Measurements from ENCODE around the gene TJAP1.

TJAP1 gene

GRCh38 chr6:43477235-43478007 lies at the start of gene TJAP1:
TJAP1 (plus strand) TSS chr6:43477570; CDS start chr6:43499002, 21,432 bp downstream.
- DNase-seq (ENCODE audit: low read depth) = peak; percentile 81

GRCh38 chr6:43428112-43428570 lies 49.2 kb upstream of the TJAP1 start:
- DNase-seq (ENCODE audit: low read depth) = no peak

DNA sequence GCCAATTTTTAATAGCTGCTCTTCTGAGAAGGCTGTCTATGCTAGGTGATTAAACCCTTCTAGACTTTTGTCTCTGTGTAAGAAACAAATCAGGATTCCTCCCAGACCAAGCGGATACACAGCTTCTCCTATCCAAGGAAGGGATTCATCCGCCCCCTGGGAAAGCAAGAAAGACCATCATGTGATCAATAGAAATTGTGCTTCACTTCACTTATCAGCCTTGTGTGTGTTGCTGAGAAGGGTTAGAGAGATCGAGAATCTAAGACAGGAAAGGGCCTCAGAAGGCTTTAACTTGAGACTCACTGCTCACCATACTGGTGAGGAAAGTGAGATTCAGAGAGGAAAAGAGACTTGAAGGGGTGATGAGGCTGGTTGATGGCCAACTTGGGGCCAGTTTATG lies 48.5 kb upstream of the TJAP1 start:
- DNase-seq (ENCODE audit: low read depth) = no peak

DNA sequence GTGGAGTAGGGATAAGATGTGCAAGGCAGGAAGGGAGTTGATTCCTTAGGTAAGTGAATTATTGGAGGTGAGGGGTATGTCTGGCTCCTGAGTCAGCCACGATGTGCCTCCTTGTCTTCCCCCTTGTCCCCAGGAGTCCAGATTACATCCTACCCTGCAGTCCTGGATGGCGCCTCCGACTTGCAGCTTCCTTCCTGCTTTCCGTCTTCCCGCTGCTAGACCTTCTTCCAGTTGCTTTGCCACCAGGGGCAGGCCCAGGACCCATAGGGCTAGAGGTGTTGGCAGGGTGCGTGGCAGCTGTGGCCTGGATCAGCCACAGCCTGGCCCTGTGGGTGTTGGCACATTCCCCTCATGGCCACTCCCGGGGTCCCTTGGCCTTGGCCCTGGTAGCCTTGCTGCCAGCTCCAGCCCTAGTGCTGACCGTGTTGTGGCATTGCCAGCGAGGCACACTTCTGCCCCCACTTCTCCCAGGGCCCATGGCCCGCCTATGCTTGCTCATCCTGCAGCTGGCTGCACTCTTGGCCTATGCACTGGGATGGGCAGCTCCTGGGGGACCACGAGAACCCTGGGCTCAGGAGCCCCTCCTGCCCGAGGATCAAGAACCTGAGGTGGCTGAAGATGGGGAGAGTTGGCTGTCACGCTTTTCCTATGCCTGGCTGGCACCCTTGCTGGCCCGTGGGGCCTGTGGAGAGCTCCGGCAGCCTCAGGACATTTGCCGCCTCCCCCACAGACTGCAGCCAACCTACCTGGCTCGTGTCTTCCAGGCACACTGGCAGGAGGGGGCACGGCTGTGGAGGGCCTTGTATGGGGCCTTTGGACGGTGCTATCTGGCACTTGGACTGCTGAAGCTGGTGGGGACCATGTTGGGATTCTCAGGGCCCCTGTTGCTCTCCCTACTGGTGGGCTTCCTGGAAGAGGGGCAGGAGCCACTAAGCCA lies 45.1 kb upstream of the TJAP1 start:
- no peak for DNase-seq (ENCODE audit: low read depth)

GRCh38 chr6:43433148-43433547 lies 44.2 kb upstream of the TJAP1 start:
- DNase-seq (ENCODE audit: low read depth) = no peak

DNA sequence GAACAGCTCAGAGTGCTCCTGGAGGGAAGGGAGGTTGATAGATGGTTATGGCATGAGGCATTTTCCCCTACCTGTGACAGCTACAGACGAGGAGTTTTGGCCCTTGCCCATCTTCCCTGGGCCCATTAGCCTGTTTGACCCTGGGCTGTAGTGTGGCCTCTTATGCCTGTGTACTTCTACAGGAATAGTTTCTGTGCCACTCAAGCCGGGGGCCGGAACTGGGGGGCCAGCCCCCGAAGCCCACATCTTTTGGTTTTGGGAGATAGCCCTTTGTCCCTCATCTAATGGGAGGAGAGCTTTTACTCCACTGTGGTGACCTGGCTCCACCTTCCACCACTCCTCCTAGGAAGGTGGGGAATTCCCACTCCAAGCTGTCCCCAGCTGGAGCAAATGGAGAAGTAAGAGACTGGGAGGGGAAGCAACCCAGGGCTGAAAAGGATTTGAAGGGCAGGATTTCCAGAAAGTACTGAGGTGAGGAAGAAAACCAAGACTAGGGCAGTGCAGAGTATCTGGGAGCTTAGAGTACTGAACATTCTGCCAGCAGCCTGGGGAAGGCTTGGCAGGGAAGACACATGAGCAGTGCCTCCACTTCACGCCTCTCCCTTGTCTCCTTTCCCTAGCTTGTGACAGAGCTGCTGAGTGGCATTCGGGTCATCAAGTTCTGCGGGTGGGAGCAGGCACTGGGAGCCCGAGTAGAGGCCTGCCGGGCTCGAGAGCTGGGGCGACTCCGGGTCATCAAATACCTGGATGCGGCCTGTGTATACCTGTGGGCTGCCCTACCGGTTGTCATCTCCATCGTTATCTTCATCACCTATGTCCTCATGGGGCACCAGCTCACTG lies 43.1 kb upstream of the TJAP1 start:
- DNase-seq (ENCODE audit: low read depth) = no peak

GRCh38 chr6:43434943-43435342 lies 42.4 kb upstream of the TJAP1 start:
- no peak for DNase-seq (ENCODE audit: low read depth)

- DNase-seq (ENCODE audit: low read depth) = no peak
These were observed 41.5 kb upstream of the TJAP1 start for GRCh38 chr6:43435682-43436437.

GRCh38 chr6:43436577-43437282 lies 40.6 kb upstream of the TJAP1 start:
- DNase-seq (ENCODE audit: low read depth) = peak; percentile 86

DNA sequence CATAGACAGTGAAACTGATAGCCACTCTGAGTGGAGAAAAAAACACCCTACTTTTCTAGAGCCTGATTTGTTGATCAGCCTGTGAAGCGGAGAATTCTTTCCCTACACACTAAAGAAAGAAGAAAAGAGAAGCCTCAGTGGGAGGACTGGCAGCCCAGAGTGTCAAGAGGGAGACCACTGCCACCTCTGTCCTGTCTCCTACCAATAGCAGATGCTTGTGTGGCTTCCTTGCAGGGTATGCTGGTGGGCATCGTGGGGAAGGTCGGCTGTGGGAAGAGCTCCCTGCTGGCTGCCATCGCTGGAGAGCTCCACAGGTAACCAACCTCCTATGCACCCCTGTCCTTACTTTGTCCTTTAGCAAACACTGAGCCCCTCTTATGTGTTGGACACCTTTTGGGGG lies 39.7 kb upstream of the TJAP1 start:
- no peak for DNase-seq (ENCODE audit: low read depth)

- no peak for DNase-seq (ENCODE audit: low read depth)
These were observed 34.4 kb upstream of the TJAP1 start for GRCh38 chr6:43442935-43443334.

- no peak for DNase-seq (ENCODE audit: low read depth)
These were observed 33.3 kb upstream of the TJAP1 start for GRCh38 chr6:43444036-43444435.

DNA sequence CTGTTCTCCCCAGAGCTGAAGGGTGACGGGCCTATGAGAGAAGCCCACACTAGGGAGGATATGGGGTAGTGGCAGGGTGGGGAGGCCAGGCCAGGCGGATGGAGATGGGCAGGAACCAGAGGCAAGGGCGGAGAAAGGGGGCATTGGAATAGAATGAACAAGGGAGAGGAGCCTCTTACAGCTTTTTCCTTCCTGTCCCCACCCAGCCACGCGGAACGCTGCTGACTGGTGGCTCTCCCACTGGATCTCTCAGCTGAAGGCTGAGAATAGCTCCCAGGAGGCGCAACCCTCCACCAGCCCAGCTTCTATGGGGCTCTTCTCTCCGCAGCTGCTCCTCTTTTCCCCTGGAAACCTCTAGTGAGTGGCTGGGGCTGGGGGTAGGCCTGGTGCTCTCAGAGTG lies 32.8 kb upstream of the TJAP1 start:
- no peak for DNase-seq (ENCODE audit: low read depth)

GRCh38 chr6:43445576-43445975 lies 31.8 kb upstream of the TJAP1 start:
- no peak for DNase-seq (ENCODE audit: low read depth)

DNA sequence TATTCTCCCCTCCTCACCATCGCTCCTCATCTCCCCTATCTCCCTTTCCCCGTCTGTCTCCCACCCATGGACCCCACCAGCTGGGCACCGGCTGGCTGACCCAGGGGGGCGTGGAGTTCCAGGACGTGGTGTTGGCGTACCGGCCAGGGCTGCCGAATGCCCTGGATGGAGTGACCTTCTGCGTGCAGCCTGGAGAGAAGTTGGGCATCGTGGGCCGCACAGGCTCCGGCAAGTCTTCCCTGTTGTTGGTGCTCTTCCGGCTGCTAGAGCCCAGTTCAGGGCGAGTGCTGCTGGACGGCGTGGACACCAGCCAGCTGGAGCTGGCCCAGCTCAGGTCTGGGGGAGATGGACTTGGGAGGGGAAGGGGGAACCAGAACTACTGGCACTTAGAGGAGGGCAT lies 29.8 kb upstream of the TJAP1 start:
- no peak for DNase-seq (ENCODE audit: low read depth)

DNA sequence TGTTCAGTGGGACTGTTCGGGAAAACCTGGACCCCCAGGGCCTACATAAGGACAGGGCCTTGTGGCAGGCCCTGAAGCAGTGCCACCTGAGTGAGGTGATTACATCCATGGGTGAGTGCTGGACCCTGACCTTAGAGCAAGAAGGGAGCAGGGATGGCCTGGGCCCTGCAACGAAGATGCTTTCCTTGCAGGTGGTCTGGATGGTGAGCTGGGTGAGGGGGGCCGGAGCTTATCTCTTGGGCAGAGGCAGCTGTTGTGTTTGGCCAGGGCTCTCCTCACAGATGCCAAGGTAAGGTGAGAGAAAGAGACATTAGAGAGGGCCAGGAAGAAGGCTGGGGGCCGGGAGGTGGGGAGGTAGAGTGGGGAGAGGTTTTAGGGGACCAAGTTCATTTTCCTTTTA lies 28.5 kb upstream of the TJAP1 start:
- DNase-seq (ENCODE audit: low read depth) = no peak

GRCh38 chr6:43450699-43451131 lies 26.7 kb upstream of the TJAP1 start:
- no peak for DNase-seq (ENCODE audit: low read depth)

DNA sequence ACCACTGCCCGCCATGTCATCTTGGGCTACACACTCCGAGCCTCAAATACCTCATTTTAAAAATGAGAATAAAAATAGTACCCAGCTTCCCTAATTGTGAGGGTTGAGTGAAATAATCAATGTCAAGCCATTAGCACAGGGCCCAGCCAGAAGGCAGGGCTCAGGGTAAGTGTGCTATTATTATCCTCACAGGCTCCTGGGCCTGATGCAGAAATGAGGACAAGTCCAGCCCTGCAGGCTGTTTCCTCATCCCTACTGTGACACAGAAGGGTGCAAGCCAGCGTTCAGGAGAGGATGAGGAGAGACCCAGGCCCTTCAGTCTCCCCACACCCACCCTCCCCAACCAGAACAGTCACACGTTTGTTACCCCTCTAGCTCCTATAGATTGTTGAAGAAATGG lies 26.0 kb upstream of the TJAP1 start:
- no peak for DNase-seq (ENCODE audit: low read depth)

GRCh38 chr6:43451939-43452338 lies 25.4 kb upstream of the TJAP1 start:
- DNase-seq (ENCODE audit: low read depth) = no peak

DNA sequence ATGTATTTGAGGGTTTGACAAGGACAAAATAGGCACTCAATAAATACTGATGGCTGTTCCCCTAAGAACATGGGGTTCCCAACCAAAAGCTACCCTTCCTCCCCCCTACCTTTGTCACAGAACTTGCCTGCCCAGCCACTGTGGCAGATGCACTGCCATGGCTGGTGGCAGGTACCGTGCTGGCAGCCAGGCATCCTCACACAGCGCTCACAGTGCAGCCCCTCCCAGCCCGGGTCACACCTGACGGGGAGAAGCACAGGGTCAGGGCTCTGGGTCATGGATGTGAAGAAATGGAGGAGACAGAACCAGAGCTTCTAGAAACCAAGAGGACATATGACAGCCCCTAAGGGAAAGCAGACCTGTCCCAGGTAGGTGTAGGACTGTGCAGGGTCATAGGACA lies 24.5 kb upstream of the TJAP1 start:
- DNase-seq (ENCODE audit: low read depth) = no peak

- DNase-seq (ENCODE audit: low read depth) = no peak
These were observed 23.5 kb upstream of the TJAP1 start for GRCh38 chr6:43453831-43454230.

Measured in amniotic epithelial cell (primary cell).